Stimulated activated naive CD8-positive, alpha-beta T cell treated with anti-CD3 and anti-CD28 coated beads, Interleukin-15, amount 100 ng/mL, for 72 hours (primary cell): ENCODE measurements around the gene SIRPA.
A peak's percentile ranks its signal among the peaks of the same experiment; 100 is the strongest.

Experiments
- ATAC-seq: fragments of 150-1000 bp; cut with Tn5 transposase; 2 replicates; pipeline ENCODE4 v1.10.0; 2021; ENCODE audit warnings: mild to moderate bottlenecking, moderate library complexity
- DNase-seq, 2 donors: peaks; one replicate each; pipeline ENCODE4 v3.0.0; 2021 to 2022
- H3K27ac Mint-ChIP-seq, 2 donors: one replicate each; pipeline ENCODE4 v1.8.0; 2022; ENCODE audit warnings: mild to moderate bottlenecking in 2 of 2, mixed read lengths in 2 of 2, moderate library complexity in 2 of 2
- H3K27me3 Mint-ChIP-seq: one replicate; pipeline ENCODE4 v1.8.0; 2022; ENCODE audit warnings: mixed read lengths
- H3K4me1 Mint-ChIP-seq: one replicate; pipeline ENCODE4 v1.8.0; 2022; ENCODE audit warnings: mild to moderate bottlenecking, mixed read lengths
- H3K4me3 Mint-ChIP-seq, 2 donors: one replicate each; pipeline ENCODE4 v1.8.0; 2022; ENCODE audit warnings: mild to moderate bottlenecking in 2 of 2, mixed read lengths in 2 of 2, moderate library complexity in 1 of 2
- H3K9me3 Mint-ChIP-seq, 2 donors: one replicate each; pipeline ENCODE4 v1.8.0; 2022; ENCODE audit warnings: mixed read lengths in 2 of 2

SIRPA gene

DNA sequence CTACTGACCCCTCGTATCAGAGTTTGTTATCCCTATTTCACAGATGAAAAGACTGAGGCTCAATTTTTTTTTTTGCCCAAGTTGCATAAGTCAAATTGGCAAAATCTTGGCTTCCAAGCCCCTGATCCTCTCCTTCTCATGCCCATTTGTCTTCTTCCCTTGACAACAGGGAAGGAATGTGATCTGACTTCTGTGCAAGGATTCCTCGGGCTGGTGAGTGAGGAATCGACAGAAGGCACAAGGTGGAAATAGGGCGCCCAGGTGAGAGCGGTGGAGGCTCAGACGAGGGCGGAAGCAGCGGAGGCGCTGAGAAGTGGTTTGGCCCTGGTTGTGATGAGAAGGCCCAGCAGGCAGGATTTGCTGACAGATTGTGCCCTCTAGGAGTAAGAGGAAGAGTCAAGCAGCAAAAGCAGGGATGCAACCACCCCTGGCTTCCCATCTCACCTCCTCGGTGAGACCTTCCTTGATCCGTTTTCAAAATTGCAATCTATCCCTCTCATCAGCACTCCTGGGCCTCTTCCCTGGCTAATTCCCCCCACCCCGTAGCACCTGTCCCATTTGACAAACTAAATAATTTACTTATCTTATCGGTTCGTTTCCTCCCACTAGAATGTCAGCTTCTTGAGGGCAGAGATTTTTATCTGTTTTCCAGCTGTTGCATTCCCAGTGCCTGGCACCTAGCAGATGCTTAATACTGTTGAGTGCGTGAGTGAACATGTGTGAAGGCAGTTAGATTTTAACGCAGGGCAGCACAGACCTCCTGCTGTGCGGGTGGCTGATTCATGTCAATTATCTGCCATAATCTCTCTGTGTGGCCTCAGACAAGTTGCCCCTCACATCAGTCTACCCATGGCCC is 3.7 kb upstream of the SIRPA start:
- DNase-seq, result no peak
- Mint-ChIP-seq H3K4me1 (peaks cover 18% of the 10 kb centered on the region), H3K27me3 (peaks cover 83% of the 10 kb centered on the region), H3K4me3 (no peak overlapping the region), H3K27ac (no peak overlapping the region), H3K9me3 (no peaks in the 10 kb centered on the region)
- ATAC-seq, result no peak

DNA sequence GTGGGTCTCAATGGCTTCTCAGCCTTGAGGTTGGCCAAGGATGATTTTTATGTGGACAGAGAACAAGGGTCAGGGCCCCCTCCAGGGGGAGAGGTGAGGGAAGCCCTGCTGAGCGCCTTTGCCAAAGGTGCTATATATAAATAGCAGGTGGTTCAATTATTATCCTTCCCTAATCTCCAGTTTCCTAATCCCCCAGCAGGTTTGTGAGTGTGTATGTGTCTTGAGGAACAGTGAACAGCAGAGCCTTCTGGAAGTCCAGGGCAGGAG is 3.2 kb upstream of the SIRPA start:
- no peak overlapping the region for H3K4me3 Mint-ChIP-seq
- peaks cover 88% of the 10 kb centered on the region for H3K27me3 Mint-ChIP-seq
- no peak overlapping the region for H3K27ac Mint-ChIP-seq
- DNase-seq, result no peak
- no peak for ATAC-seq
- H3K9me3 Mint-ChIP-seq, result no peaks in the 10 kb centered on the region
- H3K4me1 Mint-ChIP-seq, result peaks cover 18% of the 10 kb centered on the region

DNA sequence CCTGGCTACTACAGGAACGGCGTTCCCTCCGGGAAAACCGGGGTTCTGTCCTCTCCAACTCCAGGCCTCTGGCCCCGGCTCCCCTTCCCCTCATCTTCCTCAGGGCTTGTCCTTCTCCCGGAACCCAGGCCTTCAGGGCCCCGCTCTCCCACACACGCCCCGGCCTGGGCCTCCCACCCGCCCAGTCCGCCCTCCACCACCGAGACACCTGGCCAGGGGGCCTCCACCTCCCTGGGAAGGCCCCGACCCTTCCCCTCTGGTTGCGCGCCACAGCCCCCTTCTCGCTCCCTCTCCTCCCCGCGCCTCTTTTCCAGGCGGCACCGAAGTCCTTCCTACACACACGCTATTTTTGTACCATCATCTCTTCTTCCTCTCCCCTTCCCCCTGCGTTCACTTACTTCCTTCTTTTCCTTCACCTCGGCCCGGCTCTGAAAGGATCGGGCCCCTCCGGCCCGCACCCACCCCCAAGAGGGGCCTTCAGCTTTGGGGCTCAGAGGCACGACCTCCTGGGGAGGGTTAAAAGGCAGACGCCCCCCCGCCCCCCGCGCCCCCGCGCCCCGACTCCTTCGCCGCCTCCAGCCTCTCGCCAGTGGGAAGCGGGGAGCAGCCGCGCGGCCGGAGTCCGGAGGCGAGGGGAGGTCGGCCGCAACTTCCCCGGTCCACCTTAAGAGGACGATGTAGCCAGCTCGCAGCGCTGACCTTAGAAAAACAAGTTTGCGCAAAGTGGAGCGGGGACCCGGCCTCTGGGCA is 1.3 kb upstream of the SIRPA start:
- no peaks in the 10 kb centered on the region for H3K9me3 Mint-ChIP-seq
- peak overlapping the region; percentile 16 to 45 for H3K4me3 Mint-ChIP-seq
- H3K4me1 Mint-ChIP-seq, result peaks cover 28% of the 10 kb centered on the region
- DNase-seq (no peak), ATAC-seq (no peak)
- H3K27me3 Mint-ChIP-seq, result peaks cover 90% of the 10 kb centered on the region
- no peak overlapping the region for H3K27ac Mint-ChIP-seq

DNA sequence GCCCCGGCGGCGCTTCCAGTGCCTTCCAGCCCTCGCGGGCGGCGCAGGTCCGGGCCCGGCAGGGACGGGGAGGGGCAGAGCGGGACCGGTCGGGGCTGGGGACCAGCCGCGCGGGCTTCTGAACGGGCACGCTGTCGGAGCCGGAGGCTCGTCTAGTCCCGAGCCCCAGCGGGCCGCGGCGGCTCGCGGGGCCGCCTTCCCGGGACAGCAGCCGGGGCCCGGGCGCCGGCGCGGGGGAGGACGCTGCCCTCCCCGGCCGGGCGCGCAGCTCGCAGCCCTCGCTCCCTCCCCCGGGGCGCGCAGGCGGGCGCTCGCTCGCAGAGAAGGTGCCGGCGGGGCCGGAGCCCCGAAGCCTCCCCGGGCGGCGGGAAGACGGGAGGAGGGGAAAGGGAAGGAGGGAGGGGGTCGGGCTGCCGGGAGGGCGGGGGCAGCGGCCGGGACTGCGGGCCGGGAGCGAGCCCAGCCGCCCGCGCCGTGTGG is 696 bp upstream of the SIRPA start:
- DNase-seq (peak; percentile 22 to 23), ATAC-seq (peak; percentile 65)
- H3K27me3 Mint-ChIP-seq, result peaks cover 96% of the 10 kb centered on the region
- H3K9me3 Mint-ChIP-seq, result no peaks in the 10 kb centered on the region
- H3K4me3 Mint-ChIP-seq, result peak overlapping the region in 1 of 2 donors; percentile 45
- H3K4me1 Mint-ChIP-seq, result peaks cover 28% of the 10 kb centered on the region
- no peak overlapping the region for H3K27ac Mint-ChIP-seq

DNA sequence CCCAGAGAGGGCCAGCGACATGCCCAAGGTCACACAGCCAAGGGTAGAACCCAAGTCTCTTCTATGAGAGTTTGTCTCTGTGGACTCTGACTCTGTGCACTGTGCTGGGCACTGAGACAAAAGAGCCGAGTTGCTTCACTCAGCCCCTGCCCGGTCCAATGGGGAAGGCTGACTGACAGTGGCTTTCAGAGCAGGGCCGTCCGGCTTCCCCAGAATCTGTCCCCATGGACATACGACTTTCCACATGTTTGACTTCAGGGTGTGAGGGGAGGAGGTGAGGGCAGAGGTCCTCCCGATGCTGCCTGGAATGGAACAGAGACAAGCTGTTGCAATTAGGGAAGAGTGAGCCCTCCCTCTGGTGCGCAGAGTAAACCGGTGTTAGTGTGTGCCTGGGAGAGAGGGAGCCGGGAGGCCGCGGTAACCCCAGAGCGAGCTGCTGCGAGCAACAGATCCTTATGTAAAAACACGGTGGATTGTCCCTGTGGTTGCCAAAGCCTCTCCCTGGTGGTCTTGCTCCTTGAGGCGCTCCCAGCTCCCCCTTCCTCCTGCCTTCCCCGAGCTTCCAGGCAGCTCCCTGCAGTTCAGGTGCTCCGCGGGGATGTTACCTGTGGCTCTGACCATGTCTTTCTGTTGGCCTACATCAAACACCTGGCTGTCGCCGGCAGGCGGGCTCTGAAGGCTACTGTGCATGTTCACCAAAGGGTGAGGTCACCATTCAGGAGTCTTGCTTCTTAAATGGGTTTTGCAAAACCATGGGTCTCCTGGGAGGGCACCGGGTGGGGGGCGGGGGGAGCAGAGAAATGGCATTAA is 672 bp downstream of the SIRPA start:
- DNase-seq, result no peak
- ATAC-seq, result no peak
- Mint-ChIP-seq H3K27ac (no peak overlapping the region), H3K27me3 (peaks cover 88% of the 10 kb centered on the region), H3K9me3 (no peaks in the 10 kb centered on the region), H3K4me1 (peaks cover 28% of the 10 kb centered on the region), H3K4me3 (peak overlapping the region; percentile 59 to 88)

DNA sequence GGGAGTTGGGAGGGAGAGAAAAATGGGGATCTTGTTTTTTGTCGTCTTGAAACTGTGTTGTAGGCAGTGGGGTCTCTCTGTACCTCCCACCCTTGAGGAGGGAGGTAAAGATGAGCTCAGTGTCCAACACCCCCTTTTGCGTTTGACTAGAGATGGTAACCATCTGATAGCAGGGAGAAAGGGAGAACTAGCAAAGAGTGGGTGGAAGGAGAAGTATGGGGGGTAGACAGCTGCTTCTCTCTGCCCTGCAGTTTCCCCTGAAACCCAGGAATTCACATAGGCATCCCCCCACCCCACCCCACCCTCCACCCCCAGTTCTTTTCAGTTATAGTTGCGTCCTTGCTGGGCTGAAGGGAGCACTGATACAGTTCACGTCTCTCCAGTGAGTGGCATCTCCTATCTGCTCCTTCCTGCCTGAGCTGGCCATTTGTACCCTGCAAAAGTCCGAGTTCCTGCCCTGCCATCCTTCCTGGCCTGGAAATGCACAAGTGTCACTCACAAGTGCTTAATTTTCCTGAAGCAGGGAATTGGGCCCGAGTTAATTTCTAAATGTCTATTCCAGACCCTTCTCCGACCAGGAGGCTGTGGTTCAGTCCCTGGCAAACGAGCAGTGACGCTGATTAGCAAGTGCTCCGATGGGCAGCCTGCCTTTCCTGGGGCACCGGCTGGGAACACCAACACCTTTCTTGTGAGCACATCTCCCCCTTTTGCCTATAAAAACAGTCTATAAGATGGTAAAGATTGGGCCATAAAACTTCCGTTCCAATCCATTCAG is 1.5 kb downstream of the SIRPA start:
- H3K9me3 Mint-ChIP-seq, result no peaks in the 10 kb centered on the region
- no peak overlapping the region for H3K4me3 Mint-ChIP-seq
- no peak overlapping the region for H3K27ac Mint-ChIP-seq
- no peak for ATAC-seq
- peaks cover 28% of the 10 kb centered on the region for H3K4me1 Mint-ChIP-seq
- H3K27me3 Mint-ChIP-seq, result peaks cover 86% of the 10 kb centered on the region
- no peak for DNase-seq

DNA sequence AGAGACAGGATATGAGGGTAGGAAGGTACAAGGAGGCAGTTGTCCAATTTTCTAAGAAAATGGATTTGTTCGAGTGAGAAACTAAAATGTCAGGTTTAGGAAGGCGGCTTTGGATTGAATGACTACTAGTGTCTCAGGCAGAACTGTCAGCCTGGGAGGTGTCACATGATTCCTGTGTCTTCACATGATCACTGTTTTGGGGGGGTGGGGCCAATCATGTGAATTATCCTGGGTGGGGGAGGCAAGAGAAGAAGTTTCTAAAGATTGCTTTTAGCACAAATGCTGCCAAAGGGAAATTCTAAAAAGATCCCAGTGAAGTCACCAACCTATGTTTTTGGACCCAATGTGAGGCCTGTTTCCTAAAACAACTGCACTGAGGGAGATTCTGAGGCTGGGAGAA is 2.3 kb downstream of the SIRPA start:
- Mint-ChIP-seq H3K9me3 (no peaks in the 10 kb centered on the region), H3K4me3 (no peak overlapping the region), H3K27me3 (peaks cover 79% of the 10 kb centered on the region), H3K27ac (no peak overlapping the region), H3K4me1 (peaks cover 28% of the 10 kb centered on the region)
- DNase-seq (no peak), ATAC-seq (no peak)

DNA sequence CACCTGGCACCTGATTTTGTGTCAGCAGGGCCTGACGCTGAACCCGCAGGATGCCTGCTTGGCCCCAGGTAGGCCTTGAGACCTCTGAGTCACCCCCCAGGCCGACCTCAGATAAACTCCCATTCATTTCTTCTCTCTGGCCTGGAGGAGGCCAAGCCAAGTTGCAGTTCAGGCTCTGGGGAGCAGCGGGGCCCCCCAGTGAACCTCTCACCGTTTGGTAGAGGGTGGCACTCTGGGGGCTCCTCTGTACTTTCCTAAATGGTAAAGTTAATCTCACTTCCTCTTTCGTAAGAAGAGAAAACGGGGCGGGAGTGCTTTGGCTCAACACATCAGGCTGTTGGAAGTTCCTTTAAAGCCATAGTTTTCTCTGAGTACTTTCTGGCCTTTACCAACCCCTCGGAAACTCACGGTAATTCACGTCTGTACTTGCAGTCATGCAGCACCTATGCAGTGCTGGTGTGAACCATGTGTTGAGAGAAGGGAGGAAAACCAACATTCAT is 2.8 kb downstream of the SIRPA start:
- Mint-ChIP-seq H3K4me1 (peaks cover 28% of the 10 kb centered on the region), H3K27me3 (peaks cover 74% of the 10 kb centered on the region), H3K9me3 (no peaks in the 10 kb centered on the region), H3K4me3 (peak overlapping the region in 1 of 2 donors; percentile 18), H3K27ac (peak overlapping the region in 1 of 2 donors; percentile 89)
- no peak for DNase-seq
- no peak for ATAC-seq

DNA sequence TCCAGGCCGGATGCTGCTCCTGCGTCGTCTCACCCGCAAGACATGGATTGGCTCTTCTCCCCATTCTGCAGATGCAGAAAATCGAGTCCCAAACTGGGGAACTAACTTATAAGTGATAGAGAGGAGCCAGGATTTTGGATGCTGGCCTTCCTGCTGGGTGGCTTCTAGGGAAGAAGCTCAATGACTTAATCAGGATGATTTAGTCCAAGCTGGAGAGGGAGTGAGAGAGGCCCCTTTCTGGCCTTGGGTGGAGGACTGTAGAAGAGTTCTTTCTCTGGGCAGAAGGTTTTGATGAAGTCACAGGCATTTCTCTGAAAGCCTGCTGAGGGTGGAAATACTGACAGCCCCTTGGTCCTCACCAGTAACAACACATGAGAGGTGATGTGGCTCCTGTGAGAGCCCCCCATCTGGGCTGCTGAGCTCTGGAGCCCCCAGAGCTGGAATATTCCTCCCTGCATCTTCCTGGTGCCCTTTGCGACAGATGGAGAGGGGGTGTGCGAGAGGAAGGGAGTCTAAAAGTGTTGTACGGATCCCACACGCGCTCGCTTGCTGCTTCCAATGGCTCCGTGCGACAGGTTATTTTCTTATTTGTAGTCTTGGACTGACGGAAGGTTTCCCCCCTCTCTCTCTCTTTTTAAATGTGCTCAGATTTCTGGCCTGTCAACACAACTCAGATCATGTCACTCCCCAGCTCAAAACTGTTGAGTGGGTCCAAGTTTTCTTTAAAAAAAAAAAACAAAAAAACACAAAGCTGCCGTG is 3.5 kb downstream of the SIRPA start:
- DNase-seq, result no peak
- no peak for ATAC-seq
- H3K27ac Mint-ChIP-seq, result no peak overlapping the region
- H3K9me3 Mint-ChIP-seq, result no peaks in the 10 kb centered on the region
- H3K4me3 Mint-ChIP-seq, result no peak overlapping the region
- H3K27me3 Mint-ChIP-seq, result peaks cover 68% of the 10 kb centered on the region
- peaks cover 27% of the 10 kb centered on the region for H3K4me1 Mint-ChIP-seq

DNA sequence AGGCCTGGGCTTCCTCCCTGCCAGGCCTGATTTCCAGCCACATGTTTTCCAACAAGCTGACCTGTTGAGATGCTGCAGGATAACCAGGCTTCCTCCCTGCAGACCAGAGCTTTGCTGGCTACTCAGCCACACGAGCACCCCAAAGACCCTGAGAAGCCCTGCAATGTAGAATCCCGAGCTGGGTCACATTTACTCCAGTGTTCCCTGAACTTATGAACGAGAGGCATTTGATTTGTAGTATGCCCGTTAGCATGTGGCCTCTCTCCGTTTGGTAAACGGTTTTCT is 4.0 kb downstream of the SIRPA start:
- Mint-ChIP-seq H3K9me3 (no peaks in the 10 kb centered on the region), H3K4me1 (peaks cover 22% of the 10 kb centered on the region), H3K4me3 (no peak overlapping the region), H3K27me3 (peaks cover 62% of the 10 kb centered on the region), H3K27ac (no peak overlapping the region)
- no peak for ATAC-seq
- DNase-seq, result no peak

DNA sequence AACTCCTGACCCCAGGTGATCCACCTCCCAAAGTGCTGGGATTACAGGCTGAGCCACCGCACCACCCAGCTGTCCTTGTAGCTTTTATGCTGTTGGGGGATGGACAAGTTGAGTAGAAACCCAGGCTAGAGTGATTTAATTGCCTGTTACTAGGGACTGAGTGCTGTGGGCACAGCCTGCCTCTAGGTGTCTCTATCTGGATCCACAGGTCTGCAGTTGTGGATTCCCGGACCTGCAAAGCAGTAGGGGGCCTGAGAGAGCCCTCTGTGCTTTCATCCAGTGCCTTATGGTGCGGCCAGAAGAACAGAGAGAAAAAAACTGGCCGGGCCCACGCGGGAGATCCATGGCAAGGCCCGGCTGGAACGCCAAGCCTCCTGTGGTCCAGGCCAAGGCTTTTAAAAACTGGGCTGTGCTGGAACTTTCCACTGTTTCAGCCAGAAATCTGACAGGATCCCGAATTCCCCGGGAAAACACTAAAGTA is 5.2 kb downstream of the SIRPA start:
- H3K4me1 Mint-ChIP-seq, result peaks cover 17% of the 10 kb centered on the region
- no peaks in the 10 kb centered on the region for H3K9me3 Mint-ChIP-seq
- peak; percentile 73 for ATAC-seq
- H3K4me3 Mint-ChIP-seq, result no peak overlapping the region
- DNase-seq, result no peak
- no peak overlapping the region for H3K27ac Mint-ChIP-seq
- H3K27me3 Mint-ChIP-seq, result peaks cover 53% of the 10 kb centered on the region

DNA sequence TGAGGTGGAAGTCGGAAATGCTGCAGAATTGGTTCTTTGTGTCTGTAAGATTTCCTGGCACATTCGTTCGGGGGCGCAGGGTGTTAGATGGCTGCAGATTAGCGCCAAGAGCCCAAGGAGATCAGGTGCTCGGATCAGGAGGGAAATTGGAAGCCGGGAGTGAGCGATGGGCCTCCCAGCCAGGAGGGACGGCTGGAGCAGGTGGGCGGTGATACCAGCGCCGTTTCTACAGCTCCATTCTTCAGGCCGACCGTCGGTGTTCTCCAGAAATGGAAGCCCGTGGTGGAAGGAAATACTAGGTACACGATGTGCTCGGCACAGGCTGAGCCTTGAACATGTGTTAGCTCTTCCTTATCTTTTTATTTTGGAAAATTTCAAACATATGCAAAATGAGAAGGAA is 6.5 kb downstream of the SIRPA start:
- Mint-ChIP-seq H3K27ac (no peak overlapping the region), H3K9me3 (no peaks in the 10 kb centered on the region), H3K4me3 (no peak overlapping the region), H3K27me3 (peaks cover 40% of the 10 kb centered on the region), H3K4me1 (peaks cover 18% of the 10 kb centered on the region)
- DNase-seq (no peak), ATAC-seq (no peak)

DNA sequence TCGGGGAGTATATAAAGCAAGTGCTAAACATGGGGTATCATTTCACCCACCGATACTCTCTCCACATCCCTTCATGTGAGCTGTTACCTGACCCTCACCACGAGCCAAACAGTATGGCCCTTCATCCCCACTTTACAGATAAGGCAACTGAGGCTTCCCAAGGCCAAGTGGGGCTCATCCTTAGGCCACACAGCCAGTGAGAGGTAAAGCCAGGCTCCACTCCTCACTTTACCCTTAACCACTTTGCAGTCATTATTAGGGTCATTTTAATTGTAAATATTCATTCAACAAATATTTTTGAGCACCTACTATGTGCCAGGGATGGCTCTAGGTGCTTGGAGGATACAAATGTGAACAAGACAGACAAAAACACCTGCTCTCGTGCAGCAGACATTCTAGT is 7.0 kb downstream of the SIRPA start:
- Mint-ChIP-seq H3K4me1 (peaks cover 19% of the 10 kb centered on the region), H3K4me3 (no peak overlapping the region), H3K27ac (no peak overlapping the region), H3K9me3 (no peaks in the 10 kb centered on the region), H3K27me3 (peaks cover 35% of the 10 kb centered on the region)
- ATAC-seq (no peak), DNase-seq (no peak)

DNA sequence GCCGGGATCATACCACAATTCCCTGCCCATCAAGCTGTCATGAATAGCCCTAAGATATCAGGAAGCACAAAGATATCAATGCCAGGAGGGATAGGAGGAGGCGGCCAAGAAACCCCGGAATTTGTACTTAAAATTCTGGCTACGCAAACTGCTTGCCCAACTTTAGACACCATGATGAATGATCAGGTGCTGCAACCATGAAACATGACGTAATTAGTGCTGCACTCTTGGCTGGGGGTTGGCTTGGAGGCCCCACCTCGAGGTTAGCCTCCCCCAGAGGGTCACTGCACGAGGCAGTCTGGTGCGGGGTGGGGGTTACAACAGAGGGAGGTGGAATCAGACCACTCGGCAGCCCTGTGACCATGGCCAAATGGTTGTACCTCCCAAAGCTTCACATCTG is 8.9 kb downstream of the SIRPA start:
- no peak for DNase-seq
- no peaks in the 10 kb centered on the region for H3K9me3 Mint-ChIP-seq

More for the DNA sequence above, 8.9 kb downstream of the SIRPA start:
- peaks cover 9% of the 10 kb centered on the region for H3K4me1 Mint-ChIP-seq
- H3K4me3 Mint-ChIP-seq, result no peak overlapping the region
- no peak for ATAC-seq
- peaks cover 23% of the 10 kb centered on the region for H3K27me3 Mint-ChIP-seq
- H3K27ac Mint-ChIP-seq, result no peak overlapping the region
